ENCODE results near the gene MCM6. TPM values are rescaled to one million over a fixed set of nuclear protein-coding genes. Genes with fewer than 3 reads are reported as not detected.

MCM6 gene
- total RNA-seq, 1 experiment from 2014 or later = 84.8 TPM

DNA sequence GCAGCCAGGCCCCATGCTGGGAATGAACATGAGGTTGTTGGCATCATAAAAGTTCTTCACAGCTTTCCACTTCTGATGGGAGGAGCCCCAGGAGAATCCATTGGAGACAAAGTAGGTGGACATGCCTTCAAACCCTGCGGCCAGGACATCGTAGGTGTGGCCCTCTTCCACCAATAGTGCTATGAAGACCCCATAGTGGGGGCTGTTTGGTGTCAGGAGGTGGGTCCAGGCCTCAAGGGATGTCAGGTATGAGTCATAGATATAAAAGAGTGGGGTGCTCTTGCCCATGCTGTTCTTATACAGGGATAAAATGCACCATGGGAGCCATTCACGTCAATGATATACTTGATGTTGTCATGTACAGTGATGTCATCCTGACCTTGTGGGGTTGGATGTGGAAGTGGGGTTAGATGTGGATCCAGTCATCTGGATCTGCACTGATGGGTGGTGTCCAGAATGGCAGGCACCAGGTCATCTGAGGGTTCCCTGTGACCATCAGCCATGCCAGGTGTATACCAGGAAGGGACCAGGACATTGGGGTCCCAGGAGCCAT is 22.1 kb upstream of the MCM6 start:
- CTCF ChIA-PET = no interaction called here
- ATAC-seq (no peak), DNase-seq (ENCODE audit: low read depth, low spot score) (no peak)
- H4K20me1 ChIP-seq (ENCODE audit: insufficient read depth) = no peaks in the 10 kb centered on the region
- intact Hi-C loops (cut with micrococcal nuclease) = no loop called here
- no peak overlapping the region for H2AFZ ChIP-seq (ENCODE audit: low read depth, low read length, poor library complexity, severe bottlenecking)
- H3K9ac ChIP-seq (ENCODE audit: low read length) = no peak overlapping the region
- POLR2A ChIA-PET = no interaction called here
- no peak for TF ChIP-seq SIN3A (IDR thresholded peaks at IDR 0.05; ENCODE audit: low read depth)
- TF ChIP-seq CBX3 (IDR thresholded peaks at IDR 0.05; ENCODE audit: low read depth) = no peak
- TF ChIP-seq YY1 (IDR thresholded peaks at IDR 0.05; ENCODE audit: extremely low read depth, insufficient replicate concordance, low read depth, low read length) = no peak
- TF ChIP-seq ZFX (IDR thresholded peaks at IDR 0.05) = no peak
- TF ChIP-seq JUND (IDR thresholded peaks at IDR 0.05) = no peak
- no peak for TF ChIP-seq SRF (IDR thresholded peaks at IDR 0.05; ENCODE audit: low read depth)
- no peak for TF ChIP-seq FOSL1 (IDR thresholded peaks at IDR 0.05; ENCODE audit: low read depth)
- TF ChIP-seq RAD21 (IDR thresholded peaks at IDR 0.05; ENCODE audit: low read depth) = no peak
- TF ChIP-seq EZH2 (IDR thresholded peaks at IDR 0.05) = no peak
- TF ChIP-seq ZNF274 (IDR thresholded peaks at IDR 0.05; ENCODE audit: low read depth, low read length) = no peak
- no TSS peak for BruUV-seq (replicated peaks)
- H3K27me3 ChIP-seq (ENCODE audit: insufficient read depth, low read length) = no peaks in the 10 kb centered on the region
- RAD21 ChIA-PET (ENCODE audit: low non-redundant PET in 1 of 2, low total read pairs in 2 of 2, uncharacterized antibody in 2 of 2, unreplicated experiment in 2 of 2) = no interaction called here
- H3K79me2 ChIP-seq (ENCODE audit: insufficient read depth, low read length) = no peaks in the 10 kb centered on the region
- H3K4me1 ChIP-seq (ENCODE audit: control insufficient read depth in 1 of 2, insufficient read depth in 2 of 2, low read length in 2 of 2) = no peaks in the 10 kb centered on the region
- no peak overlapping the region for H3K4me2 ChIP-seq (ENCODE audit: low read length)
- no peaks in the 10 kb centered on the region for H3K36me3 ChIP-seq (ENCODE audit: control insufficient read depth in 1 of 2, insufficient read depth in 2 of 2, low read length in 2 of 2)
- no peaks in the 10 kb centered on the region for H3K9me3 ChIP-seq (ENCODE audit: control insufficient read depth in 1 of 2, insufficient read depth in 1 of 2, low read depth in 1 of 2, low read length in 2 of 2)
- no peak overlapping the region for H3K27ac ChIP-seq (ENCODE audit: low read depth, low read length)
- no peak overlapping the region for H3K4me3 ChIP-seq (replicated peaks in 1 of 2; ENCODE audit: low read depth in 1 of 2, low read length in 2 of 2)
- no peaks in the 10 kb centered on the region for H3K9me2 ChIP-seq (ENCODE audit: insufficient read depth)

GRCh38 chr2:135894930-135895329 is 18.7 kb upstream of the MCM6 start:
- H3K79me2 ChIP-seq (ENCODE audit: insufficient read depth, low read length) = no peaks in the 10 kb centered on the region
- no peak overlapping the region for H3K9ac ChIP-seq (ENCODE audit: low read length)
- no peaks in the 10 kb centered on the region for H3K36me3 ChIP-seq (ENCODE audit: control insufficient read depth in 1 of 2, insufficient read depth in 2 of 2, low read length in 2 of 2)
- no TSS peak for BruUV-seq (replicated peaks)
- no peaks in the 10 kb centered on the region for H3K9me3 ChIP-seq (ENCODE audit: control insufficient read depth in 1 of 2, insufficient read depth in 1 of 2, low read depth in 1 of 2, low read length in 2 of 2)
- RAD21 ChIA-PET (ENCODE audit: low non-redundant PET in 1 of 2, low total read pairs in 2 of 2, uncharacterized antibody in 2 of 2, unreplicated experiment in 2 of 2) = no interaction called here
- CTCF ChIA-PET = interaction anchor here (1.6 kb wide), 1 partner anchor 19 kb away, joined by 5 read pairs; no protein-coding TSS in a partner anchor
- H4K20me1 ChIP-seq (ENCODE audit: insufficient read depth) = no peaks in the 10 kb centered on the region
- H3K4me2 ChIP-seq (ENCODE audit: low read length) = no peak overlapping the region
- ATAC-seq (no peak), DNase-seq (ENCODE audit: low read depth, low spot score) (no peak)
- no peaks in the 10 kb centered on the region for H3K9me2 ChIP-seq (ENCODE audit: insufficient read depth)
- no peak overlapping the region for H3K4me3 ChIP-seq (replicated peaks in 1 of 2; ENCODE audit: low read depth in 1 of 2, low read length in 2 of 2)
- H3K27me3 ChIP-seq (ENCODE audit: insufficient read depth, low read length) = no peaks in the 10 kb centered on the region
- no peak overlapping the region for H3K27ac ChIP-seq (ENCODE audit: low read depth, low read length)
- POLR2A ChIA-PET = interaction anchor here (0.7 kb wide), 1 partner anchor 345 kb away, joined by 3 read pairs; no protein-coding TSS in a partner anchor
- H3K4me1 ChIP-seq (ENCODE audit: control insufficient read depth in 1 of 2, insufficient read depth in 2 of 2, low read length in 2 of 2) = no peaks in the 10 kb centered on the region
- intact Hi-C loops (cut with micrococcal nuclease) = no loop called here
- H2AFZ ChIP-seq (ENCODE audit: low read depth, low read length, poor library complexity, severe bottlenecking) = no peak overlapping the region
- TF ChIP-seq EZH2 (IDR thresholded peaks at IDR 0.05) (no peak), SP1 (IDR thresholded peaks at IDR 0.05; ENCODE audit: low read depth) (no peak), POLR2AphosphoS5 (IDR thresholded peaks at IDR 0.05; ENCODE audit: low read depth, low read length) (no peak), TCF7L2 (IDR thresholded peaks at IDR 0.05; ENCODE audit: borderline replicate concordance, extremely low read depth, insufficient read depth, insufficient read length) (no peak), ZNF274 (IDR thresholded peaks at IDR 0.05; ENCODE audit: low read depth, low read length) (no peak), RAD21 (IDR thresholded peaks at IDR 0.05; ENCODE audit: low read depth) (no peak), SRF (IDR thresholded peaks at IDR 0.05; ENCODE audit: low read depth) (no peak), POLR2A (IDR thresholded peaks at IDR 0.05; ENCODE audit: borderline replicate concordance, extremely low read depth, insufficient read depth, insufficient read length) (no peak), CTCF (IDR thresholded peaks at IDR 0.05 in 2 of 3, conservative IDR thresholded peaks at IDR 0.05 in 1 of 3; ENCODE audit: borderline replicate concordance in 1 of 3, insufficient read depth in 1 of 3, low read depth in 2 of 3, low read length in 2 of 3) (no peak), ZBTB33 (IDR thresholded peaks at IDR 0.05; ENCODE audit: extremely low read depth, insufficient replicate concordance, low read length) (no peak), ZFX (IDR thresholded peaks at IDR 0.05) (no peak), EZH2phosphoT487 (IDR thresholded peaks at IDR 0.05; ENCODE audit: borderline replicate concordance) (no peak)
- TF ChIP-seq, protein P1, sequence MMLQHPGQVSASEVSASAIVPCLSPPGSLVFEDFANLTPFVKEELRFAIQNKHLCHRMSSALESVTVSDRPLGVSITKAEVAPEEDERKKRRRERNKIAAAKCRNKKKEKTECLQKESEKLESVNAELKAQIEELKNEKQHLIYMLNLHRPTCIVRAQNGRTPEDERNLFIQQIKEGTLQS (IDR thresholded peaks at IDR 0.05) = no peak

All from HCT116 (cell line).